Left ventricle myocardium inferior (tissue), 1 donor: ENCODE results near the gene CEND1. TPM values are rescaled to one million over a fixed set of nuclear protein-coding genes. Genes with fewer than 3 reads are reported as not detected.

Experiments
- DNase-seq: peaks from one replicate; pipeline ENCODE4 v3.0.0-alpha.2; 2020
- H3K27ac ChIP-seq: fragments of 200-600 bp; replicated peaks from 2 replicates; pipeline ENCODE4 v1.8.0; 2021
- H3K27me3 ChIP-seq: fragments of 200-600 bp; 2 replicates; pipeline ENCODE4 v1.8.0; 2021; ENCODE audit warnings: low read depth
- H3K36me3 ChIP-seq: fragments of 200-600 bp; 2 replicates; pipeline ENCODE4 v1.8.0; 2021
- H3K4me1 ChIP-seq: fragments of 200-600 bp; 2 replicates; pipeline ENCODE4 v1.8.0; 2021
- H3K4me3 ChIP-seq: fragments of 200-600 bp; 2 replicates; pipeline ENCODE4 v1.8.0; 2021; ENCODE audit warnings: mild to moderate bottlenecking, moderate library complexity
- H3K9me3 ChIP-seq: fragments of 200-600 bp; replicated peaks from 2 replicates; pipeline ENCODE4 v1.8.0; 2021
- intact Hi-C: fragments of 100-400 bp; cut with micrococcal nuclease; formaldehyde crosslinking; loops from one replicate; pipeline ENCODE4 v1.11.0; 2022
- long read RNA-seq: library from polyadenylated mRNA; unstranded; transcript quantifications from one replicate; pipeline ENCODE4 v2.0.0, GENCODE V29; 2021
- total RNA-seq: library from RNA; stranded (reverse); fragmentation: NEBNext Ultra II Directional; extraction: Animal tissue kit (Norgen Biotek cat#: 25700); gene quantifications from one replicate; pipeline ENCODE4 v1.2.1, GENCODE V29; 2021
- TF ChIP-seq, protein P1 (sequence below): fragments of 200-600 bp; IDR thresholded peaks from 2 replicates; pipeline ENCODE4 v1.8.0; 2021; ENCODE audit warnings: antibody characterized with exemption, mild to moderate bottlenecking, borderline replicate concordance
- donor health status: DM: no; HTN: yes; CAD: no; lungs with severe emphysema.

CEND1 gene
- total RNA-seq: not detected
- long read RNA-seq: 0 reads

DNA sequence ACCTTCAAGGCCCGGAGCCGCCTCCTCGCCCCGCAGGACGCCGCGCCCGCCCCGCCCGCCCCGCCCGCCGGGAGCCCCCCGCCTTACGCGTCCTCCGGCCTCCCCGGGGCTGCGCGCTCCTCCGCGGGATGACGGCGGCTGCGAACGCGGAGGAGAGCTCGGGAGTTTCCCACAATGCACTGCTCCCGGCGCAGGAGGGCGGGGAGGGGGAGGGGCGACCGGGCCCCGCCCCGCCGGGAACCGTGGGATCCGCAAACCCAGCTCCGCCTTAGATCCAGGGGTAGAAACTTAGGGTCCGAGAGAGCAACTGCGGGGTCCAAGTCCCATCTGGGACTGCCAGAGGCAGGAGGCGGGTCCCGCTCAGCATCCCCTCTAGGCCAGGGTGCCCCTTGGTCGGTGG is at the start of gene CEND1:
Gene CEND1 (minus strand): TSS at position 148 of the 400 bp plus-strand sequence. CDS start 1,514 bp downstream, outside the sequence.
- Histone ChIP-seq H3K9me3 (no peaks in the 10 kb centered on the region), H3K4me1 (peaks cover 13% of the 10 kb centered on the region), H3K4me3 (peak within 1 kb of the TSS; percentile 34), H3K36me3 (peaks cover 10% of the 10 kb centered on the region), H3K27ac (no peak within 1 kb of the TSS), H3K27me3 (peaks cover 36% of the 10 kb centered on the region)
- no peak for DNase-seq
- TF ChIP-seq, protein P1, sequence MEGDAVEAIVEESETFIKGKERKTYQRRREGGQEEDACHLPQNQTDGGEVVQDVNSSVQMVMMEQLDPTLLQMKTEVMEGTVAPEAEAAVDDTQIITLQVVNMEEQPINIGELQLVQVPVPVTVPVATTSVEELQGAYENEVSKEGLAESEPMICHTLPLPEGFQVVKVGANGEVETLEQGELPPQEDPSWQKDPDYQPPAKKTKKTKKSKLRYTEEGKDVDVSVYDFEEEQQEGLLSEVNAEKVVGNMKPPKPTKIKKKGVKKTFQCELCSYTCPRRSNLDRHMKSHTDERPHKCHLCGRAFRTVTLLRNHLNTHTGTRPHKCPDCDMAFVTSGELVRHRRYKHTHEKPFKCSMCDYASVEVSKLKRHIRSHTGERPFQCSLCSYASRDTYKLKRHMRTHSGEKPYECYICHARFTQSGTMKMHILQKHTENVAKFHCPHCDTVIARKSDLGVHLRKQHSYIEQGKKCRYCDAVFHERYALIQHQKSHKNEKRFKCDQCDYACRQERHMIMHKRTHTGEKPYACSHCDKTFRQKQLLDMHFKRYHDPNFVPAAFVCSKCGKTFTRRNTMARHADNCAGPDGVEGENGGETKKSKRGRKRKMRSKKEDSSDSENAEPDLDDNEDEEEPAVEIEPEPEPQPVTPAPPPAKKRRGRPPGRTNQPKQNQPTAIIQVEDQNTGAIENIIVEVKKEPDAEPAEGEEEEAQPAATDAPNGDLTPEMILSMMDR: no peak
- intact Hi-C loops: no loop called here

DNA sequence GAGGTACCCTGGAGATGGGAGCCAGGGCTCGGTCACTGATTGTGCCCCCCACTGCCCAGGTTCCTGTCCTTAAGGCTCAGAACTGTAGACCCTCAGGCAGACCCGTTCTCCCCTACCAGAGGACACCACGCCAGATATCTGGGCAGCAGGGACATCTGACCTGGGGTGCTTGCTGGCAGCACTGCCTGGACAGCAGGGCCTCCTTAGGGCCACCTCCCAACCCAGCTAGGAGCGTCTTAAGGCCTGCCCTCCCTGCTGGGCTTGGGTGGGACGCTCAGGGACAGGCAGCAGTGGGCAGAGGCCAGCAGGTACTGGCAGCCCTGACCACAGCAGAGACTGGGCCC is 49.4 kb upstream of the CEND1 start:
- intact Hi-C loops: no loop called here
- Histone ChIP-seq H3K4me3 (no peak overlapping the region), H3K27ac (peak overlapping the region; percentile 49), H3K4me1 (peaks cover 97% of the 10 kb centered on the region), H3K36me3 (peaks cover 50% of the 10 kb centered on the region), H3K27me3 (no peaks in the 10 kb centered on the region), H3K9me3 (no peaks in the 10 kb centered on the region)
- TF ChIP-seq, protein P1: no peak
- no peak for DNase-seq

DNA sequence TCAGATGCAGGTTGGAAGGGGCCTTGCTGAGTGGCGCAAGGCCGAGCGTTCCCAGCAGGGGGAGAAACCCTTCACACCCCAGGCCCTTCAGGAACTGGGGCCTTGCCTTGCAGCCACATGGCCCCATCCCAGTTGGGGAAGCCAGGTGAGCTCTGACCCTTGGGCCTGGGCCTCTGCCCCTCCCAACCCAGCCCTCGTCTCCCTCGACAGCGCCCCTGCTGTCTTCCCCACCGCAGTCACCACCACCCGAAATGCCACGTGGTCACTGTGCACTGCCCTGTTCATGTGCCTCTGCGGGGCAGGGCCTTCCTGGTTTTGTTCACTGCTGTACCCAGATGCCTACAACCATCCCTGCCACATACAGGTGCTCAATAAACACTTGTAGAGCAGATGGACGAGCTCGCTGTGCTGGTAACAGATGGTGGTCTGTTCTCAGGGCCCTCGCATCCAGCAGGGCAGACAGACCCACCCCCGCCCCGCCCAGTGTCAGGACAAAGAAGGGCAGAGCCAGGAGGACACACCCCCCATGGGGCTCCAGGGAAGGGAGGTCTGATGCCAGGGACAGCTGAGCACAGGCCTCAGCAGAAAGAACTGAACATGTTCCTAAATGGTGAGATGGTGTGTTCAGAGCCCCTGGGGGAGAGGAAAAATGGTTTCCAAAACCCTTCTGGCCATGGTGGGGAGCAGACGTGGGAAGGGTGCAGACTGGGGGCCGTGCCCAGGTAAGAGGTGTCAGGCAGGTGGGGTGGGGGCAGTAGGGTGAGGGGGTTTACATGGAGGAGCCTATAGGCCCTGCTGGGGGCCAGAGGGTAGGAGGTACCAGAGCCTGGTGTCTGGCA is 48.8 kb upstream of the CEND1 start:
- peaks cover 97% of the 10 kb centered on the region for H3K4me1 ChIP-seq
- peak overlapping the region; percentile 49 for H3K27ac ChIP-seq
- TF ChIP-seq, protein P1: peak; percentile 32
- no peak for DNase-seq
- intact Hi-C loops: no loop called here
- no peaks in the 10 kb centered on the region for H3K27me3 ChIP-seq
- H3K9me3 ChIP-seq: no peaks in the 10 kb centered on the region
- peak overlapping the region; percentile 1 for H3K4me3 ChIP-seq
- H3K36me3 ChIP-seq: peaks cover 50% of the 10 kb centered on the region

DNA sequence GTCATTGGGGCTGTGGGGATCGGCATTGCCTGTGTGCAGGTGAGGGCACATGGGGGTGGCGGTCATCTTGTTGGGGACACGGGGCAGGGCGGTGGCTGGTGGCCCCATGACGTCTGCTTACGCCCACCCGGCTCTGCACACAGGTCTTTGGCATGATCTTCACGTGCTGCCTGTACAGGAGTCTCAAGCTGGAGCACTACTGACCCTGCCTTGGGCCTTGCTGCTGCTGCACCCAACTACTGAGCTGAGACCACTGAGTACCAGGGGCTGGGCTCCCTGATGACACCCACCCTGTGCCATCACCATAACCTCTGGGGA is 48.1 kb upstream of the CEND1 start:
- DNase-seq: no peak
- H3K36me3 ChIP-seq: peaks cover 50% of the 10 kb centered on the region
- peak overlapping the region; percentile 45 for H3K27ac ChIP-seq
- intact Hi-C loops: no loop called here
- no peaks in the 10 kb centered on the region for H3K27me3 ChIP-seq
- H3K4me3 ChIP-seq: no peak overlapping the region
- peaks cover 96% of the 10 kb centered on the region for H3K4me1 ChIP-seq
- TF ChIP-seq, protein P1: no peak
- no peaks in the 10 kb centered on the region for H3K9me3 ChIP-seq

DNA sequence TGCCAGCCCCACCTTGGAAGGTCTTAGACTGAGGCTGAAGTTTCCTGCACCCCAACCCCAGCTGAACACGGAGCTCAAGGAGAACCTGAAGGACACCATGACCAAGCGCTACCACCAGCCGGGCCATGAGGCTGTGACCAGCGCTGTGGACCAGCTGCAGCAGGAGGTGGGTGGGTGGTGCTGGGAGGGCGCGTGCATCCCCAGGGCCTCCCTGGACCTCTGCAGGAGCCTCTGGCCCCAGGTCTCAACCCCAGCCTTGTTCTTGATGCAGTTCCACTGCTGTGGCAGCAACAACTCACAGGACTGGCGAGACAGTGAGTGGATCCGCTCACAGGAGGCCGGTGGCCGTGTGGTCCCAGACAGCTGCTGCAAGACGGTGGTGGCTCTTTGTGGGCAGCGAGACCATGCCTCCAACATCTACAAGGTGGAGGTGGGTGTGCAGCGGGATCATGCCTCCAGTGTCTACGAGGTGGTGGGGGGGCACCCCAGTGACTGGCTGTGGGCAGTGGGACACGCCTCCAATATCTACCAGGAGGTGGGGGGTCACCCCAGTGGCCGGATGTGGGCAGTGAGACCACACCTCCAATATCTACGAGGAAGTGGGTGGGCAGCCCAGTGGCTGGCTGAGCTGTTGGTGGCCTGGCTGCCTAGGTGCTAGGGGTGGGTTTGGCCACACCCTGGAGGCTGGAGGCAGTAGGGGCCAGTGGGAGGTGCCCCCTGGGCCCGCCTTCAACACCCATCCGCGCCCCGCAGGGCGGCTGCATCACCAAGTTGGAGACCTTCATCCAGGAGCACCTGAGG is 47.5 kb upstream of the CEND1 start:
- Histone ChIP-seq H3K4me1 (peaks cover 94% of the 10 kb centered on the region), H3K4me3 (no peak overlapping the region), H3K36me3 (peaks cover 50% of the 10 kb centered on the region), H3K27ac (peak overlapping the region; percentile 45), H3K9me3 (no peaks in the 10 kb centered on the region), H3K27me3 (no peaks in the 10 kb centered on the region)
- TF ChIP-seq, protein P1: no peak
- intact Hi-C loops: no loop called here
- DNase-seq: no peak
